HepG2 (cell line): ENCODE measurements around the gene RPS28. TPM values are rescaled to one million over a fixed set of nuclear protein-coding genes. Genes with fewer than 3 reads are reported as not detected.

Source experiments
- KLF16 ChIP-seq, 2 experiments: sonication (generic) in 1 of 2; formaldehyde crosslinking in 1 of 2; IDR thresholded peaks; 2 replicates each; pipeline versions ENCODE4 v1.6.1 to v1.8.0; 2016 to 2023; ENCODE audit warnings: missing genetic modification reagents in 2 of 2, missing compliant biosample characterization in 1 of 2
- KMT2A ChIP-seq: sonication (generic); formaldehyde crosslinking; IDR thresholded peaks from 2 replicates; pipeline ENCODE4 v1.4.0; 2020; ENCODE audit warnings: missing genetic modification reagents
- NFYB ChIP-seq: sonication (generic); formaldehyde crosslinking; IDR thresholded peaks from 2 replicates; pipeline ENCODE4 v1.4.0; 2020; ENCODE audit warnings: missing genetic modification reagents
- RFX3 ChIP-seq: IDR thresholded peaks from 2 replicates; pipeline ENCODE4 v1.6.1; 2016; ENCODE audit warnings: missing biosample characterization, missing genetic modification reagents
- SP5 ChIP-seq: IDR thresholded peaks from 2 replicates; pipeline ENCODE4 v1.6.1; 2016; ENCODE audit warnings: low read depth, borderline replicate concordance
- TOPORS ChIP-seq: sonication (generic); formaldehyde crosslinking; IDR thresholded peaks from 2 replicates; pipeline ENCODE4 v1.8.0; 2023; ENCODE audit warnings: mild to moderate bottlenecking, missing genetic modification reagents
- ZMYM3 ChIP-seq: sonication (generic); formaldehyde crosslinking; IDR thresholded peaks from 2 replicates; pipeline ENCODE4 v1.5.1; 2020; ENCODE audit warnings: mild to moderate bottlenecking, missing genetic modification reagents
- ZNF296 ChIP-seq: sonication (generic); formaldehyde crosslinking; conservative IDR thresholded peaks from 2 replicates; pipeline ENCODE4 v1.5.0; 2020; ENCODE audit warnings: mild to moderate bottlenecking, missing genetic modification reagents
- ZNF501 ChIP-seq: sonication (generic); formaldehyde crosslinking; IDR thresholded peaks from 2 replicates; pipeline ENCODE4 v1.5.1; 2020; ENCODE audit warnings: mild to moderate bottlenecking, moderate library complexity, missing genetic modification reagents
- ZNF563 ChIP-seq: sonication (generic); formaldehyde crosslinking; IDR thresholded peaks from 2 replicates; pipeline ENCODE4 v1.8.0; 2022; ENCODE audit warnings: mild to moderate bottlenecking, moderate library complexity, missing genetic modification reagents
- ZNF629 ChIP-seq: sonication (generic); formaldehyde crosslinking; conservative IDR thresholded peaks from 2 replicates; pipeline ENCODE4 v1.5.0; 2020; ENCODE audit warnings: missing genetic modification reagents
- ZNF740 ChIP-seq: sonication (generic); formaldehyde crosslinking; IDR thresholded peaks from 2 replicates; pipeline ENCODE4 v1.4.0; 2020; ENCODE audit warnings: missing genetic modification reagents
- ZNF788 ChIP-seq: sonication (generic); formaldehyde crosslinking; IDR thresholded peaks from 2 replicates; pipeline ENCODE4 v1.5.0; 2020; ENCODE audit warnings: mild to moderate bottlenecking, missing genetic modification reagents, borderline replicate concordance
- ZNF83 ChIP-seq: sonication (generic); formaldehyde crosslinking; IDR thresholded peaks from 2 replicates; pipeline ENCODE4 v1.4.0; 2020; ENCODE audit warnings: missing genetic modification reagents, mild to moderate bottlenecking, borderline replicate concordance
- ZNF891 ChIP-seq: sonication (generic); formaldehyde crosslinking; IDR thresholded peaks from 2 replicates; pipeline ENCODE4 v1.5.0; 2020; ENCODE audit warnings: mild to moderate bottlenecking, missing genetic modification reagents
- polyA plus RNA-seq, 8 experiments: library from polyadenylated mRNA; depleted of rRNA in 3 of 8; stranded (reverse) in 7 of 8; unstranded in 1 of 8; fragments of >200 nt; fragmentation: Illumina TruSeq in 4 of 8; extraction: Trizol in 4 of 8; gene quantifications; 2 replicates each; pipeline versions ENCODE4 v1.2.1 to v1.2.3, GENCODE V29; 2011 to 2016; ENCODE audit warnings: low read depth in 4 of 8, missing spikeins in 1 of 8, mixed read lengths in 1 of 8; ENCODE audit not compliant: insufficient read depth in 1 of 8
- total RNA-seq, 5 experiments: library from RNA; depleted of rRNA; stranded (reverse); fragments of >200 nt; fragmentation: Illumina TruSeq; extraction: Trizol; gene quantifications; 2 replicates each; pipeline ENCODE4 v1.2.3, GENCODE V29; 2016; ENCODE audit warnings: low read depth in 1 of 5
- TF ChIP-seq, protein P1 (sequence below): sonication (generic); formaldehyde crosslinking; IDR thresholded peaks from 2 replicates; pipeline ENCODE4 v1.8.0; 2022; ENCODE audit warnings: mild to moderate bottlenecking, missing genetic modification reagents, borderline replicate concordance

Gene RPS28
- total and polyA plus RNA-seq, 2 of the 13 experiments (the other 11 are each of a cell fraction or from before 2014, with no cell fraction given): 281 to 545 TPM

- TF ChIP-seq NFYB (CRISPR knock-in tag): no peak
- TF ChIP-seq ZNF501 (CRISPR knock-in tag): 0 out of 2 replicates have a peak, but pooled peaks have one; percentile 2
- no peak for TF ChIP-seq ZNF83 (CRISPR knock-in tag)
- no peak for TF ChIP-seq ZNF740 (CRISPR knock-in tag)
- no peak for TF ChIP-seq ZNF788 (CRISPR knock-in tag)
- TF ChIP-seq KLF16 (CRISPR knock-in tag; IDR thresholded peaks at IDR 0.05): no peak
- no peak for TF ChIP-seq ZNF563 (CRISPR knock-in tag)
- no peak for TF ChIP-seq TOPORS
- TF ChIP-seq, protein P1, sequence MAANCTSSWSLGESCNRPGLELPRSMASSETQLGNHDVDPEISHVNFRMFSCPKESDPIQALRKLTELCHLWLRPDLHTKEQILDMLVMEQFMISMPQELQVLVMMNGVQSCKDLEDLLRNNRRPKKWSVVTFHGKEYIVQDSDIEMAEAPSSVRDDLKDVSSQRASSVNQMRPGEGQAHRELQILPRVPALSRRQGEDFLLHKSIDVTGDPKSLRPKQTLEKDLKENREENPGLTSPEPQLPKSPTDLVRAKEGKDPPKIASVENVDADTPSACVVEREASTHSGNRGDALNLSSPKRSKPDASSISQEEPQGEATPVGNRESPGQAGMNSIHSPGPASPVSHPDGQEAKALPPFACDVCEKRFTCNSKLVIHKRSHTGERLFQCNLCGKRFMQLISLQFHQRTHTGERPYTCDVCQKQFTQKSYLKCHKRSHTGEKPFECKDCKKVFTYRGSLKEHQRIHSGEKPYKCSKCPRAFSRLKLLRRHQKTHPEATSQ: no peak
- no peak for TF ChIP-seq KMT2A (CRISPR knock-in tag)
- TF ChIP-seq ZMYM3 (CRISPR knock-in tag): peak; percentile 59
- no peak for TF ChIP-seq ZNF296 (CRISPR knock-in tag)
- no peak for TF ChIP-seq ZNF891 (CRISPR knock-in tag)
- no peak for TF ChIP-seq SP5 (CRISPR knock-in tag)
- TF ChIP-seq RFX3 (CRISPR knock-in tag): no peak
- TF ChIP-seq ZNF629 (CRISPR knock-in tag): no peak
These were observed 22.2 kb downstream of the RPS28 start (continued) for GRCh38 chr19:8343483-8343844.
